Measurements from ENCODE around the gene SERPINE1. TPM values are rescaled to one million over a fixed set of nuclear protein-coding genes. Genes with fewer than 3 reads are reported as not detected.

Gene SERPINE1
- total and polyA plus RNA-seq, 2 of the 13 experiments (the other 11 are each of a cell fraction or from before 2014, with no cell fraction given) = 21.2 to 1,576 TPM

DNA sequence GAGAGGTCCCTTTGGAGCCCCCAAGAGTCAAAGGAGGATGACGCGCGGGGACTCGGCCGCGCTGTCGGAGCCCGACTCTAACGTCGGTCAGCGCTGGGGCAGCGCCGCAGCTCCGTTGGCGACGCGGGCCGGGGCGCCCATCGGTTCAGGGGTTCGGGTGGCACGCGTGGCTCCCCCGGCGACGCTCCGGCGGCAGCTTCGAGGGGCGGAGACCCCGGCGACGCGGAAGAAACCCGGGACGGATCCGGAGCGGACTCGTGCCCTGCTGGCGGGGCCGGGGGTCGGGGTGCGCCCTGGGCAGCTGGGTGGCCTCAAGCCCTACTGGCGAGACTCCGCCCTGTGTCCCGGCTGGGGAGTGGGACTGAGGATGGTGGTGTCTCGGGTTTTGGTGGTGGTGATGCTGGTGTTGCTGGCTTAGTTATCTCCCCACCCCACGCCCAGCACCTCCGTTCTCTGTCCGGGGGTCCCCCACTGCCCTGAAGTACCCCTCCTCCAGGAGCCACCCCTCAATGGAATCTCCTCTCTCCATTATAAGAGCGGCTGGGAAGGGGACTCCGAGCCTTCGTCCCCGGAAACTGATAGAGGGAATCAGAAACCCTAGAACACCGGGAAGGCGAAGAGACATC is 53.3 kb downstream of the SERPINE1 start, which contains the start of gene NAT16 (continued):
- TF ChIP-seq, protein P1, sequence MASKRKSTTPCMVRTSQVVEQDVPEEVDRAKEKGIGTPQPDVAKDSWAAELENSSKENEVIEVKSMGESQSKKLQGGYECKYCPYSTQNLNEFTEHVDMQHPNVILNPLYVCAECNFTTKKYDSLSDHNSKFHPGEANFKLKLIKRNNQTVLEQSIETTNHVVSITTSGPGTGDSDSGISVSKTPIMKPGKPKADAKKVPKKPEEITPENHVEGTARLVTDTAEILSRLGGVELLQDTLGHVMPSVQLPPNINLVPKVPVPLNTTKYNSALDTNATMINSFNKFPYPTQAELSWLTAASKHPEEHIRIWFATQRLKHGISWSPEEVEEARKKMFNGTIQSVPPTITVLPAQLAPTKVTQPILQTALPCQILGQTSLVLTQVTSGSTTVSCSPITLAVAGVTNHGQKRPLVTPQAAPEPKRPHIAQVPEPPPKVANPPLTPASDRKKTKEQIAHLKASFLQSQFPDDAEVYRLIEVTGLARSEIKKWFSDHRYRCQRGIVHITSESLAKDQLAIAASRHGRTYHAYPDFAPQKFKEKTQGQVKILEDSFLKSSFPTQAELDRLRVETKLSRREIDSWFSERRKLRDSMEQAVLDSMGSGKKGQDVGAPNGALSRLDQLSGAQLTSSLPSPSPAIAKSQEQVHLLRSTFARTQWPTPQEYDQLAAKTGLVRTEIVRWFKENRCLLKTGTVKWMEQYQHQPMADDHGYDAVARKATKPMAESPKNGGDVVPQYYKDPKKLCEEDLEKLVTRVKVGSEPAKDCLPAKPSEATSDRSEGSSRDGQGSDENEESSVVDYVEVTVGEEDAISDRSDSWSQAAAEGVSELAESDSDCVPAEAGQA (IDR thresholded peaks at IDR 0.05; ENCODE audit: low read depth) = no peak
- TF ChIP-seq, protein P1 (CRISPR knock-in tag; IDR thresholded peaks at IDR 0.05; ENCODE audit: borderline replicate concordance) = no peak
- no peak for TF ChIP-seq HIVEP1 (CRISPR knock-in tag; IDR thresholded peaks at IDR 0.05)
- TF ChIP-seq YEATS2 (CRISPR knock-in tag; IDR thresholded peaks at IDR 0.05; ENCODE audit: borderline replicate concordance) = no peak
- no peak for TF ChIP-seq FOSL2 (CRISPR knock-in tag; IDR thresholded peaks at IDR 0.05)
- TF ChIP-seq, protein P2, sequence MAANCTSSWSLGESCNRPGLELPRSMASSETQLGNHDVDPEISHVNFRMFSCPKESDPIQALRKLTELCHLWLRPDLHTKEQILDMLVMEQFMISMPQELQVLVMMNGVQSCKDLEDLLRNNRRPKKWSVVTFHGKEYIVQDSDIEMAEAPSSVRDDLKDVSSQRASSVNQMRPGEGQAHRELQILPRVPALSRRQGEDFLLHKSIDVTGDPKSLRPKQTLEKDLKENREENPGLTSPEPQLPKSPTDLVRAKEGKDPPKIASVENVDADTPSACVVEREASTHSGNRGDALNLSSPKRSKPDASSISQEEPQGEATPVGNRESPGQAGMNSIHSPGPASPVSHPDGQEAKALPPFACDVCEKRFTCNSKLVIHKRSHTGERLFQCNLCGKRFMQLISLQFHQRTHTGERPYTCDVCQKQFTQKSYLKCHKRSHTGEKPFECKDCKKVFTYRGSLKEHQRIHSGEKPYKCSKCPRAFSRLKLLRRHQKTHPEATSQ (CRISPR knock-in tag; IDR thresholded peaks at IDR 0.05; ENCODE audit: borderline replicate concordance) = no peak
- TF ChIP-seq GABPB1 (CRISPR knock-in tag; IDR thresholded peaks at IDR 0.05) = peak; percentile 32; the same call in 1 of the 2 replicates
- no peak for TF ChIP-seq REL (CRISPR knock-in tag; conservative IDR thresholded peaks at IDR 0.05)
- no peak for TF ChIP-seq RFX1 (IDR thresholded peaks at IDR 0.05)
- TF ChIP-seq, protein P3, sequence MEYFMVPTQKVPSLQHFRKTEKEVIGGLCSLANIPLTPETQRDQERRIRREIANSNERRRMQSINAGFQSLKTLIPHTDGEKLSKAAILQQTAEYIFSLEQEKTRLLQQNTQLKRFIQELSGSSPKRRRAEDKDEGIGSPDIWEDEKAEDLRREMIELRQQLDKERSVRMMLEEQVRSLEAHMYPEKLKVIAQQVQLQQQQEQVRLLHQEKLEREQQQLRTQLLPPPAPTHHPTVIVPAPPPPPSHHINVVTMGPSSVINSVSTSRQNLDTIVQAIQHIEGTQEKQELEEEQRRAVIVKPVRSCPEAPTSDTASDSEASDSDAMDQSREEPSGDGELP (IDR thresholded peaks at IDR 0.05; ENCODE audit: borderline replicate concordance, low read depth) = no peak

Measured in HepG2 (cell line).